HG02852 (cell line): ENCODE data around the gene PTPRM.
"Not testable (repeated sequence)": the region's sequence is repeated elsewhere in the genome, so short reads cannot be mapped to it uniquely, and the experiment has no call there.

Source experiments
- ATAC-seq: cut with Tn5 transposase; IDR thresholded peaks from one replicate; pipeline ENCODE4 v1.9.1; 2021; ENCODE audit warnings: mild to moderate bottlenecking, moderate library complexity; ENCODE audit not compliant: unreplicated experiment

The PTPRM gene

DNA sequence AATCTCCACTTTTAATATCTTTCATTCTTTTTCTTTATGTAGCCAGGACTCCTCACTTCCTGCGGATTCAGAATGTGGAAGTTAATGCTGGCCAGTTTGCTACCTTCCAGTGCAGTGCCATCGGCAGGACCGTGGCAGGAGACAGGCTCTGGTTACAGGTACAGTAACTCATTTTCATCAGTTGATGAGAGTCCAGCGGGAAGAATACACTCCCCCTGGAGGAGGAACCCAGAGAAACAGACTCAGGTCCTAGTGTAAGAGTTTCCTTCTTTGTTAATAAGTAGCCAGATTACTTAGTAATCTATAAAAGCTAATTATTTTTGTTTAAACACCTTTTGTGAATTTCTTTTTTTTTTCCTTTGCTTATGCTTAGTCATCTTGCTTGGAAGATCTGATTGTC, 359.4 kb downstream of the PTPRM start:
- ATAC-seq, result no peak

DNA sequence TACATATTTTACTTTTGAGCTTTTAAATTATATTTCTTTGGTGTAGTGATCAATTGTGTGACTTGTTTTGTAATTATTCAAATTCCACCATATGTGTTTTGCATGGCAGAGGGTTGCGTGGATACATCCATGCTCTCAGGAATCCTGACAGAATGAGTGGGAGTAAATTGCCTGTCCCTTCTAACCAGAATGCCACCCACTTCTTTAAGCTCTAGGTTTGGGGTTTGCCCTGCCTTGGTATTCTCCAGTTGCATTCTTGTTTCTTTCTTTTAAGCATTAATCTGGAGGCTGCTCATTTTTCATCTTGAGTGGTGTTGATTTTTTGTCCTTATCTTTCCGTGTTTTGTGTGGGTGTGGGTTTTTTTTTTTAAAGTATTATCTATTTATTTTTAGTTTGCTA, 360.0 kb downstream of the PTPRM start:
- ATAC-seq, result no peak

DNA sequence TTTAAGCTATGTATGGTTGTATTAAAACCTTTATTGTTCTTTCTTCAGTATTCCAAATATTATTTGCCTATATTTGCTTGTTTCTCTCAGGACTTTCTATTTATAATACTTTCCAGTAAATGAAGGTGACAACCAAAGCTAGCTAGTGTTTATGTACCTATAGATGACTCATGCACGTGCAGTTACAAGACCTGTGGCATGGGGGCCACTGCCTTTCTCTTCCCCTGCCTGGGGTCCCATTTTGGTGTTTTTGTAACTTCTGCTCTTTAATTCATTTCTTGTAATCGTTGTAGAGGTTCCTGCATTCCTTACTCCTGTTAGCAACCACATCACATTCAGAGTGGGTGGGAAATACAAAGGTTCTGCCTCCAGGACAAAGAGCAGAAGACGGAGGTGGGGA, 364.6 kb downstream of the PTPRM start:
- ATAC-seq, result no peak

GRCh38 chr18:7937268-7937667, 370.2 kb downstream of the PTPRM start:
- no peak for ATAC-seq

- no peak for ATAC-seq
Observed at GRCh38 chr18:7939521-7939920, 372.4 kb downstream of the PTPRM start.

DNA sequence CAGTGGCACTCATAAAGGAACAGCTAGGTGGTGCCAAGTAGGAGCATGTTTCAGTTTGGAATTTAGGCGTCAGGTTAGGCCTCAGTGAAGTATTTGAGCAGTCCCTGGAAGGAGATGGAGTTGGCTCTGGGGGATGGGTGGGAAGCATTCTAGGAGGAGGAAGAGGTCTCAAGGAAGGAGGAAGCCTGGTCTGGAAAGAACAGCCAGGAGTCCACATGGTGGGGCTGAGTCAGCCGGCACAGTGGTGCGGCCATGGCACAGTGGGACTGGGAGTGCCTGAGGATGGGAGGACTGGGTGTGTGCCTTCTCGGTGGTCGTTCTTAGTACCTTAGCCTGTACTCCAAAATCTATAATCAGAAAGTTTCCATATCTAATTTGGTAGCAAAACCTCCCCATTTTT, 373.3 kb downstream of the PTPRM start:
- no peak for ATAC-seq

DNA sequence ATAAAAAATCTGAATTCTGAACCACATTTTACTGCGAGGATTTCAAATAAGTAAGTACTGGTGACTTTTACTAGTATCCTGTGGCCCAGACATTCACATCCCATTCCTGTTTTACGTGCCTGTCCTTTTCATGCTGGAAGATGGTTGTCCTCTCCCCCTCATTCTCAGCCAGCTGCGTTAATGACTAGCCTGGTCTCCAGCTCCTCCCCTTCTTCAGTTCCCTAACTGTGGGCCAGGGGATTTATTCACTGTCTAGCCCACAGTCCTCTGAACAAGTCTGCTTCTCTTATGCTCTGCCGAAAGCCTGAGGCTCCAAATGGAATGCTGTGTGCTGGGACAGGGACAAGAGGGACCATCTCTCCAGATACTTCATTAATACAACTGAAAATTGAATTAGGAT, 373.9 kb downstream of the PTPRM start:
- ATAC-seq, result no peak

DNA sequence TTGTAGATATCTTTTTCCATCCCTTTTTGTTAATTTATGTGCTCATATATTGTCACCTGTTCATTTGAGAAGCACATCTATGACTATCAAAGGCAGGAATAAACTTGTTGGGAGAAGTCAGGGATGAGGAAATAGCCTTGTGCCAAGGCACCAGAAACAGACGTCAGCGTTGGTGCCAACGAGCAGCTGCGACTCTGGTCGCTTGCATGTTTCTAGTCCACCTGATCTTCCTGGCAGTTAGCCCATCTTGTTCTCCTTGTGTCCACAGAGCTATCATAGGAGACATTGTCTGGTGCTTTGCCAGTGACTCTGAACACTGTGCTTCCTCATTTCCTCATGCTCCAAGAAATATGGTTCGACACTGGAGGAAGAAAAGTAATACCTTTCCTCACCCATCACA, 374.4 kb downstream of the PTPRM start:
- no peak for ATAC-seq

DNA sequence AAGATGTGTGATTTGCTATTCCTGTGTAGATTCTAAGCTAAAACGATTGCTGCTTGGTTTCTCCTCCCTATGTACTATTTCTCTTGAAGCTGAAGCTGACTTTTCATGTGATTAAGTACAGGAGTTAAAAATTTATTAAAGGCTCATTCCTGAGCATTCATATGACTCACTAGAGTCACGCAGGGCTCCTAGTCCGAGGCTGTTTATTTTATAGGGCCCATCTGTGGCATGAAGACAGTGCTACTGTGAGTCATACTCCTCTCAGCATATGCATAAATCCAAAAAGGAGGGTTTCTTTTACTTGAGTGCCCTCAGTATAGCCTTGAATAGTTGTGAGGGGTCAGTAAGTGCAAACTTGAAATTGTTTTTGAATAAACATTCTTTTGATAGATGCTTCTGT, 378.8 kb downstream of the PTPRM start:
- ATAC-seq, result no peak

DNA sequence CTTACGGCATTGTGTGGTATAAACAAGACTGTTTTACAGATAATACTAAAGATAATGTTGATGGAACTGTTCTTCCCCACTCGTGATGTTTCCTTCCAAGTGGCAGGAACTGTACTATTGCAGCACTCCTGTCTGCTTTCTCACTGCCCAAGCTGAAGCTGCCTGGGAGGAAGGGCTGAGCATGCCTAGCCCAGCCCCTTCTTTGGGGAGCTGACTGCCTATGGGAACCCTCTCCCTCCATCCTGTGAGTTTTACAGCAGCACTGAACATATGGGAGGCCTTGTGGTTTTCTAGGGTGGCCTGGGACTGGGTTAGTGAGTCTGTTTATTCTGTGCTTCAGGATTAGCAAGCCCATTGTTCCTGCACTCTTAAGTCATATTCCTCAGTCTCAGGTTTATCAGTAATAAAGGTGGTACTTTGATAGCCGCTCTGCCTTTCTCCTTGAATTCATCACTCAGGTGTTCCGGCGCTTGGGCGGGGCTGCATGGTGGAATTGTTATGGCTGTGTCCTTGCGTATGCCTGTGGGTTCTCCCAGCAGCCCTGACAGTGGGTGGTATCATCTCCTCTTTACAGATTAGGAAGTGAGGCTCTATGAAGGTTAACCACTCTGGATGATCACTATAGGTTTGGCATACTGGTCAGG, 379.7 kb downstream of the PTPRM start:
- no peak for ATAC-seq

DNA sequence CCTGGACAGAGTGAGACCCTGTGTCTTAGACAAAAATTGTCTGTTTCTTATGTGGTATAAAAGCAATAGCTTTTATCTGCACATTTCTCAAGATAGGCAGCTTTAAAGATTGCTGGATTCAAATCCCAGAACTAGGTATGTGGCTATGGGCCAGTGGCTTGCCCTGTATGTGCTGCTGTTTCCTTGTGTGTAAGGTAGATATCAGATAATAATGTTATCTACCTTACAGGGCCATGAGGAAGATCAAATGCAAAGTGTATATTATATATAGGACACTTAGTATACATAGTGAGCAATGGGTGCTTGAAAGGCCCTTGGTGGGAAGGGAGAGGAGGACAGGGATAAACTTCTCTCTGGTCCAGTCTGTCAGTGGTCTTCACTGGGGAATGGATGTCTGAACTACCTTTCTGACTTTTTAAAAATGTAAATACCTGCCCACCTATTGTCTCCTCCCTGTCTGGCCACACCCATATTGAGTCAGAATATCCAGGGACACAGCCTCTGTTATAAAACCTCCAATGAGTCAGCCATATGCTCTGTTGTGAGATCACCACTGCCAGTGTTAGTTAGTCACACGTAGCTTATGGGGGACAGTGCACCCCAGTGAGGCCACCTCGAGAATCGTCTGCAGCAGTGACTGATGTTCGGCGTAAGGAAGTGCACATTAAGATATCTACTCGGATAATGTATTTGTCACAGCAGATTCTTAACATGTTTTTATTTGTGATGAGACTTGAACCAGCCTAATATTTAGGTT, 383.4 kb downstream of the PTPRM start:
- no peak for ATAC-seq

DNA sequence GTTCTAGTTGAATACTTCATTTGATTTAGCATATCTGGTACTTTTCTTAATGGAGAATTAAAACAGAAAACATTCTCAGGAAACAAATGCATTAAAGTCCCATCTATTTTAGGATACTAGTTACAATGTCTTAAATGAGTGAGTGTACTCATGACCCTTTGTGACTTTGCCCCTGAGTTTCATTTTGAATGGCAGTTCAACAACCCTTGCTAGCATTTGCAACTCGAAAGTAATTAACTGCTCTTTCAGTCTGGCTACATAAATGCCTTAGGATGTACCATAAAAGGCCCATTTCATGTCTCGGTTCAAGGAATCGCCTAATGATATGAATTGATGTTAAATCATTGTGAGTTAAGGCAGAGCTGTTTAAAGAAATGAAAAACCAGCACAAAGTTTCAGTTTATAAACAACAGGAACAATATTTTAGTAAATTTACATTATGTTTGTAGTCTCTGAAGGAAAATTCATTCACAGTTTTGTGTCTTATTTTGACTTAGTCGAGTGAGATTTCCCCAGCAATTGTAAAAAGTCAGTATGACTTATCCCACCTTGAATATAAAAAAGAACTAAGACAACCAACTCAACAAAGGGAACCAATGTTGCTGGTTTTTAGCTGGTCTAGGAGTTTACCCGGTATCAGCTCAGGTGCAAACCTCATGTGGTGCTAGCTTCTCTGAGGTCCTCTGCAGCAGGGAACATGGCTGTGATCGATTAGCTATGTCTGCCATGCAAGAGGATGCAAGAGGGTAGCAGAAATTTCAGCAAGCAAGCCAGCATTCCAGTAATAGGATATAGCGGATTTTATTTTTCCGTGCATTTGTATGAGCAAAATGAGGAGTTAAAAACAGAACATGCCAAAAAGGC, 386.2 kb downstream of the PTPRM start:
- ATAC-seq, result peak; percentile 90

DNA sequence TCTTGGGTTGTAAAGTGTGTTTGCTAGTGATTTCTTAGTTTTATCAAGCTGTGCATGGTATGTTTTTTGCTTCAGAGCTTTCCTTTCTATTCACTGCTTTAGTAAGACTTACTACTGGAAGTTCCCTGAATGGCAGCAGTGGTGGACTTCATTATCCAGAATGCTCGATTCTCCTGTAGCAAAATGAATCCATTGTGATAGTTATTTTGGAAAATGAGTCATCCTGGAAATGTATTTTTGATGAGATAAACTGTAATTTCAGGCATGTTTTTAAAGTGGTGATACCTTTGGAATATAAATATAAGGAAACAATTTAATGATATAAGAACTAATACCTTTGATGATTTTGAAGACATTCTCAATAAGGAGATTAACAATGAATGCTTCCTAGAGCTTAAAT, 387.1 kb downstream of the PTPRM start:
- no peak for ATAC-seq

GRCh38 chr18:7955175-7955574, 388.1 kb downstream of the PTPRM start:
- no peak for ATAC-seq

DNA sequence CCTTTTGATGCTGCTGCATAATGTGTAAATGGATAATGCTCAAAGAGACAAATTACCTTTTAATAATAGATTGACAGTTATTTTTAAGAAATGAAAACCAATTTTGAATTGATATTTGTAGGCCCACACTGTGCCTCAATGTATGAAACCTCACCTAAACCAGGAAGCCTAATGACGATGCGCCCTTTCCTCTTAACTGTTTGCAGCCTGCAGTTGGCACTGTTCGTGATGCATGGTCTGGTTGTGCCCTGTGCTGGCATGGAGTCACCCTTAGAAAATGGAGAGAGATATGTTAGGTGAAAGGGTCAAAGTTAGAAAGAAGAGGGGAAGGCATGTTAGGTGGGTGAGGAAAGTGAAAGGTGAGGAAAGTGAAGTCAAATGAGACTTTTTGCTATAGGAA, 390.2 kb downstream of the PTPRM start:
- ATAC-seq, result no peak

GRCh38 chr18:7958081-7958896, 391.2 kb downstream of the PTPRM start:
- no peak for ATAC-seq

DNA sequence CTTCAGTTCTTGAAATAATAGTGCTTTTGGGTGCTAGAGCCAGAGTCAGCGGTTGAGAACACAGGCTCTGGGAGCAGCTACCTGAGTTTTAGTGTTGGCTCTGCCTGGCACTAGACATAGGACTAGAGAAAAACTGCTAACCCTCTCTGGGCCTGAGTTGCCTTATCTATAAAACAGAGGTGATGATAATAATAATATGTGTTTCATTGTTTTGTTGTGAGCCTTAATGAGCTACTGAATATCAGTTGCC, 391.7 kb downstream of the PTPRM start:
- no peak for ATAC-seq

- not testable (repeated sequence) for ATAC-seq
Observed at GRCh38 chr18:7966682-7967081, 399.6 kb downstream of the PTPRM start.

- no peak for ATAC-seq
Observed at GRCh38 chr18:7974200-7974874, 407.2 kb downstream of the PTPRM start.

DNA sequence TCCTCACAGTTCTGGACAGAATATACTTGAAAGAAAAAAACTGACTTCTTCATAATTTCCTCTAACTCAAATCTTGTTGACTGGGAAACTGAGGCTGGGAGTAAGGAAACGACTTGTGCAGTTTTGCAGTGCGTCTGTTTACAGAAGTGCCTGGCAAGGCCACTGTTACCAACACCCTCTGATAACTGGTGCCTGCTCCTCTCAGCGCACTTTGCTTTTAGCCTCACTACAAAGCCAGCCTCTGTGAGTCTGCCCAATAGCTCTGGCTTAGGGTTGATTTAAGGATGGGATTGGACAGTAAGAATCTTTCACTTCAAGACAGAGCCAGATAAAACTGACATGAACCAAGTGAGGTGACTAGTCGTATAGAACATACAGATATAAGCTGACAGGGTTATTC, 410.8 kb downstream of the PTPRM start:
- no peak for ATAC-seq

- ATAC-seq, result no peak
Observed at GRCh38 chr18:7978834-7979233, 411.7 kb downstream of the PTPRM start.
